Glutamatergic neuron (in vitro differentiated cells): ENCODE results near the gene FAM72C. TPM values are rescaled to one million over a fixed set of nuclear protein-coding genes. Genes with fewer than 3 reads are reported as not detected.
"Not testable (repeated sequence)": the region's sequence is repeated elsewhere in the genome, so short reads cannot be mapped to it uniquely, and the experiment has no call there.

Experiments used
- DNase-seq: peaks from one replicate; pipeline ENCODE4 v3.0.0; 2022
- H3K27ac Mint-ChIP-seq: one replicate; pipeline ENCODE4 v1.8.0; 2020; ENCODE audit warnings: mild to moderate bottlenecking, mixed read lengths, inconsistent platforms; ENCODE audit not compliant: unreplicated experiment
- H3K27me3 Mint-ChIP-seq: one replicate; pipeline ENCODE4 v1.8.0; 2020; ENCODE audit warnings: mild to moderate bottlenecking, moderate library complexity, mixed read lengths, inconsistent platforms; ENCODE audit not compliant: unreplicated experiment
- H3K36me3 Mint-ChIP-seq: one replicate; pipeline ENCODE4 v1.8.0; 2020; ENCODE audit warnings: mild to moderate bottlenecking, mixed read lengths, inconsistent platforms; ENCODE audit not compliant: unreplicated experiment
- H3K4me1 Mint-ChIP-seq: one replicate; pipeline ENCODE4 v1.8.0; 2020; ENCODE audit warnings: mild to moderate bottlenecking, low read depth, mixed read lengths, inconsistent platforms; ENCODE audit not compliant: unreplicated experiment
- H3K4me3 Mint-ChIP-seq: one replicate; pipeline ENCODE4 v1.8.0; 2020; ENCODE audit warnings: mild to moderate bottlenecking, mixed read lengths, inconsistent platforms; ENCODE audit not compliant: unreplicated experiment
- H3K9me3 Mint-ChIP-seq: one replicate; pipeline ENCODE4 v1.8.0; 2020; ENCODE audit warnings: mild to moderate bottlenecking, moderate library complexity, mixed read lengths, inconsistent platforms; ENCODE audit not compliant: unreplicated experiment
- total RNA-seq: library from RNA; stranded (reverse); fragmentation: NEBNext Ultra II Directional; extraction: Animal tissue kit (Norgen Biotek cat#: 25700); gene quantifications from one replicate; pipeline ENCODE4 v1.2.1, GENCODE V29; 2021; ENCODE audit not compliant: unreplicated experiment

Gene FAM72C
- total RNA-seq, 1 donor from 2014 or later, result 0.22 TPM

DNA sequence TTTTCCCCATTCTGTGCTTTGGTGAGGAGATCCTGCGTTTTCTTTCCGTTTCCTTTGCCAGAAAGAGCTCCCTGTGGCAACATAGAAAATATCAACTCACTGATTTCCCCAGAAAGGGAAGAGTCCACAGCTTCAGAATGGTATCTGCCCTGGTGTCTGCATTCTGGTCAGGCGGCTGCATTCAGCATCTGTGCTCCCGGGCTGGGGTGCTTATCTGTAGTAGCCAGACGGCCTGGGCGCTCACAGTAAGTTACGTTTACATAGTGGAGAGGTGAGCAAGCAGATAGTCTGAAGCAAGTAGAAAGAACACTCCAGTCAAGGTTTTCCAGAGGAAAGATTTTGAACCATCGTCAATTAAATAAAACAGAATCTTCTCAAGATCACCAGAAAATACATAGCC, 29.3 kb upstream of the FAM72C start:
- not testable (repeated sequence) for DNase-seq, H3K27me3 Mint-ChIP-seq, H3K9me3 Mint-ChIP-seq, H3K27ac Mint-ChIP-seq, H3K36me3 Mint-ChIP-seq, H3K4me1 Mint-ChIP-seq, H3K4me3 Mint-ChIP-seq

DNA sequence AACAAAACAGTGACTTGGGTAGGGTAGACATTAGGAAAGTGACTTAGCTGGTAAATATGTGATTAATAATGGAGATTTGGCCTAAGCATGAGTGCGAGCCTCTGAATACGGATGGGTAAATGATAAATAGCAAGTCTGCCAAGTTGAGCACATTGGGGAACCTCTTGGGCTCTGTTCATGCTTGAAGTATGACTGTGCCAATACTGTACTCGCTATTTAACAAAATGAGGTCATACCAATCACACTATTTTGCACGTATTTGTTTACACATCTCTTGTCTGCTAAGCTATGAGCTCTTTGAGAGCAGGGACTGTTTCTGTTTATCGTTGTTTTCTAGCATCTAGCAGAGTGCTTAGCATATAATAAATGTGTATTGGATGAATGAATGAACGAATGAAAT, 24.2 kb upstream of the FAM72C start:
- H3K27me3 Mint-ChIP-seq, H3K9me3 Mint-ChIP-seq, H3K4me3 Mint-ChIP-seq, H3K36me3 Mint-ChIP-seq, DNase-seq, H3K4me1 Mint-ChIP-seq, H3K27ac Mint-ChIP-seq: not testable (repeated sequence)

DNA sequence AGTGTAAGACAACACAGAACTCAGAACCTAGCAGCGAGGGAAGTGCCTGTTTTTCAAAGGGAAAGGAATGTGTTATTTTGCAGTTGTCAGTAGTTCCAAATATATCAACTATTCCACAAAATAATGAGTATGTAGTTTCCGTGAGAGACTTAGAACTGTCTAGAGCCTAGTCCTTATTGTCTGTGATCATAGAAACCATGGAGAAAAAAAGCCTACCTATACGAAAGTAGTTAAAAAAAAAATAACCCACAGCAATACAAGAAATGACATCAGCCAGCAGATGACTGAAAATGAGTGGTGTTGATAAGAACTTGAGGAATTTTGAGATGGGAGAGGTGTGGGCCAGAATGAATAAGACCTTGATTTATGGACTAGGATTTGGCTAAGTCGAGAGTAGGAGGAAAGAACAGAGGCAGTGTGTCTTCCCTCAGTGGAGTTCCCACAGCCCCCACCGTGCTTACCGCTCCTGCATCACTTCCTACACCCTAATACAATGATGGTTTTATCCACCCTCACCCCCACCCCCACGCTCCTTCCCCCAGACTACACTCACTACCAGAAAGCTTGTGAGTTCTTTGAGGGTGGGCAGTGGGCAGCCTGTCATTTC, 21.6 kb upstream of the FAM72C start:
- not testable (repeated sequence) for H3K4me1 Mint-ChIP-seq

DNA sequence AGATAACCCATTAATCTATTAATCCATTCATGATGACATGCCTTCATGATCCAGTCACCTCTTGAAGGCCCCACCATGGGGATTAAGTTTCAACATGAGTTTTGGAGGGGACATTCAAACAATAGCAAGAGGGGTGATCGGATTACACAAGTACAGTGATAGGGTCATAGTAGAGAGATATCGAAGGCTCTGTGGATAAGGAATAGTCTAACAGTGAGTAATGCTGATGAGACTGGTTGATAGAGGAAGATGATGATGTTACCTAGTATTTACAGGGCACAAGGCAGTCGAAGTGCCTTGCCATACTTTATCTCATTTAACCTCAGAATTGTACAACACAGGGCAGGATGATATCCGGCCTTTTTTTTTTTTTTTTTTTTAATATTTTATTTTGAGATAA, 18.9 kb upstream of the FAM72C start:
- not testable (repeated sequence) for H3K27ac Mint-ChIP-seq, DNase-seq, H3K36me3 Mint-ChIP-seq, H3K4me1 Mint-ChIP-seq, H3K4me3 Mint-ChIP-seq, H3K9me3 Mint-ChIP-seq, H3K27me3 Mint-ChIP-seq

More for the DNA sequence above, 21.6 kb upstream of the FAM72C start:
- H3K36me3 Mint-ChIP-seq, H3K9me3 Mint-ChIP-seq, DNase-seq, H3K27ac Mint-ChIP-seq, H3K27me3 Mint-ChIP-seq, H3K4me3 Mint-ChIP-seq: not testable (repeated sequence)

DNA sequence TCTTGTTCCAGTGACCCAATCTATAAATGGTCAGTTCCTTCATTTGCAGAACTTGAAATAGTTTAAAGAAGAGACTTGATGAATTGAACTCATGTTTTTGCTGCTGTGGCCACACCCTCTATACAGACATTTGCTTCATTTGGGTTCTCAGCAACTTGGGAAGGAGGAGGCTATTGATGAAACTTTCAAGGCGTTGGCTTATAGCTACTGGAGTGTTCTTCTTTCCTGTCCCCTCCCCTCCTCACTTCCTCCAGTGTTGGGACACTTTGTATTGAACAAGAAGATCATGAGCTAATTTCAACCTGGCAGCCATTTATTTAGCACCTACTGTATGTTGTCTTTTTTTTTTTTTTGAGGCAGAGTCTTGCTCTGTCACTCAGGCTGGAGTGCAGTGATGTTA, 17.9 kb upstream of the FAM72C start:
- not testable (repeated sequence) for H3K4me3 Mint-ChIP-seq, H3K36me3 Mint-ChIP-seq, H3K4me1 Mint-ChIP-seq, H3K27me3 Mint-ChIP-seq, H3K27ac Mint-ChIP-seq, H3K9me3 Mint-ChIP-seq, DNase-seq

DNA sequence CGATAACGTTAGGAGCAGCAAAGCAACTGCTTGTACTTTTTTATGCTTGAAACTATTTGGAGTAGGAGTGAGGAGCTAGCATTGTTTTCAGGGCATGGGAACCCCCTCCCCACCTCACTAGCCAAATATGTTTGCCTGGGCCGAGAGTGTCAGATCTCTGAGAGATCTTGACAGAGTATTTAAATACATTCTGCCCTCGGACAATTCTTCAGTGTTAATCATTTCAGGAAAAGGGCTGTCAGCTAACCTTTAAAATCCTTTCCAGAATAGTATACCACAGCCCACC, 17.6 kb upstream of the FAM72C start:
- H3K4me3 Mint-ChIP-seq, H3K9me3 Mint-ChIP-seq: not testable (repeated sequence)

DNA sequence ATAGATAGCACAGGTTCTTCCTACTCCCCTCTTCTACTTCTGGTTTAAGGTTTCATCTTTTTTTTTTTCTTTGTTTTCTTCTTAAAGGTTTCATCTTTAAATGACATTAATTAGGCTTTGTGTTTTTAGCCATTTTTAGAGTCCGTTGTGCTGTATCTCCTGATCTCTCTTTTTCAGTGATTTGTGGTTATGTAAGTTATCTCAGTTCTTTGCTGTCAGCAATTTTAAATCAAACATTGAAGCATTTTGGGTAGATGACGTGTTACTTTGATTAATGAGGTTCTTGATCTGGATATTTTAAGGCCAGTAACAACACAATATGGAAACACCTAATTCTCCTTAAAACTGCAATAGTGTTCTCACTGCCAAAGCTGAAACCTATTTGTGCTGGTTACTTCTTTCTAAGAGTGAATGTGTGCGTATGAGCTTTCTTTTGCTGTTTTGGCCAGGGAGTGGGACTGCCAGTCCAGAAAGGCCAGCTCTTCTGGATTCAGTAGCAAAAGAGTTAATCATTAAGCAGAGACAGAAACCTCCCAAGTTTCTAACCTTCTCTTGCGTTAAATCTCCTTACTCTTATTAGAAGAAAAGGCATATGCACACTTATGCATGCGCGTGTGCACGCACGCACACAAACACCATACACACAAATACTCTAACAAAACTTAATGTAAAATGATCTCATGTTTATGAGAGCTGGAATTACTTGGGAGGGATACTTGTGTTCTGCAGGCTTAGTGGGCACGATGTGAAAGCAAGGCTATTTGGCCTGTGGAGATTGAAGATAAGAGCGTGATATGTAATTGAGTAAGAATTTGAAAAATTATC, 17.0 kb upstream of the FAM72C start:
- DNase-seq, H3K4me1 Mint-ChIP-seq, H3K27ac Mint-ChIP-seq: not testable (repeated sequence)

More for the DNA sequence above, 17.6 kb upstream of the FAM72C start:
- H3K27me3 Mint-ChIP-seq, H3K27ac Mint-ChIP-seq, DNase-seq, H3K4me1 Mint-ChIP-seq, H3K36me3 Mint-ChIP-seq: not testable (repeated sequence)

DNA sequence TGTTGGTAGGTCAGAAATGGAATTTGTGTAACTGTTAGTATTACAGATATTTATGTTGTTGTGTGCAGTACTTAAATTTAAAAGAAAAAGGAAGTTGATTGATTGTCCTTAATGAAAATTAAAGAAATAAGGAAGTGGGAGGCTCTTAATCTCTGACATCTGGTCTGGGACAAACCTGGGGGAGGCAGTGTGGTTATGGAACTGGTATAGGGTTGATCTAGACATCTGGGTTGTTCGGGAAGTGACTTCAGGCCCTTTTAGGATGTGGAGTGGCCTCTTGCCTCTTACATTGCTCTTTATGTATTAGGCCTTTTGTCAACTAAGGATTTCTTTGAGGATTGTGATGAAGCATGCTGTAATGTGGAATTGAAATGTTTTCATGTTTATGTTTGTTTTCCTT, 16.1 kb upstream of the FAM72C start:
- H3K9me3 Mint-ChIP-seq, H3K4me3 Mint-ChIP-seq, H3K27me3 Mint-ChIP-seq, H3K27ac Mint-ChIP-seq, H3K36me3 Mint-ChIP-seq, DNase-seq, H3K4me1 Mint-ChIP-seq: not testable (repeated sequence)

More for the DNA sequence above, 17.0 kb upstream of the FAM72C start:
- not testable (repeated sequence) for H3K9me3 Mint-ChIP-seq, H3K4me3 Mint-ChIP-seq, H3K36me3 Mint-ChIP-seq, H3K27me3 Mint-ChIP-seq

DNA sequence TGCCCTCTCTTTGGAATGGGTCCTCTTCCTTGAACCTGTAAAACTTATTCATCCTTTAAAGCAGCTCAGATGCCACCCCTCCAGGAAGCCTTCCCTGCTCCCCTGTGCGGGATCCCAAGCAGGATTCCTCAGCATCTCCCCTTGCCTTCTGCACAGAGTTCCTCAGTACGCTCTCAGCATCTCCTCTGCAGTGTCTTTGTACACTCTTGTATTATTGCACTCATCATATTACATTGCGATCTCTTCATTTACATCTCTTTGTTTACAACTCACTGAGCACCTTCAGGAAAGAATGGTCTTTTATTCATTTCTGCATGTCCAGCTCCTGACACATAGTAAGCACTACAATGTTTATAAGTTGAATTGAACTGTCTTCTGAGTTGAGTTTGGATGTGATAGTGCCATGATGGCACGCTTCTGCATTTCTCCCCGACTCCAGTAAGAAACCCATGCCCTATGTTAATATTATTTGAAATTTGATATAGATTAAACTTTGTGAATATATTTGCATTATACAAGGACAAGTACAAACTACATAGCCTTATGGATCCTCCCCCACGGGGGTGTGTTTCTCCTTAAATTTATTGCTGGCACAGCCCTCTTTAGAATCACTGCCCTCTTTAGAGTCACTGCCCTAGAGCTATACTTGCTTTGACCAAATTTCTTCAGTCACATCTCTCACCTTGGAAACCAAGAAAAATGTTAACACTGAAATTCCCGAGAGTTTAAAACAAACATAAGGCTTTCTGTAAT, 13.1 kb upstream of the FAM72C start:
- not testable (repeated sequence) for H3K9me3 Mint-ChIP-seq, H3K36me3 Mint-ChIP-seq, H3K27me3 Mint-ChIP-seq, DNase-seq, H3K27ac Mint-ChIP-seq, H3K4me3 Mint-ChIP-seq, H3K4me1 Mint-ChIP-seq

DNA sequence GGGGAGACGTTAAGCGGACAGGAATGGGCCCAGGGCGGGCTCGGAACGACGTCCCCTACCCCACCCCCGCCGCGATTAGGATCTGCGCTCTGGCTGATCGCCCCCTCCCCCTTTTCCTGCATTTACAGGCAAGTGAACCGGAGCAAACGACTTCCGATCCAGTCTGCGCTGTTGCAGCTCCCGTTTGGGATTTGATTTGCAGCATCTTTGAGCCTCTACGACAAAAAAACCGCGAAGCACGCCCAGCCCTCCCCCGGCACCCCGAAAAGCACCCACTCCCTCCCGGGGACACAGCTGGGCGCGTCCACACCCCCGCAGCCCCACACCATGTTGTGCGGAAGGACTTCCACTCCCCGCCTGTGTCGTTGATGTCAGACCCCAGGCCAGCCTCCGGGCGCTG, 2.6 kb upstream of the FAM72C start:
- H3K4me3 Mint-ChIP-seq, H3K27me3 Mint-ChIP-seq, H3K9me3 Mint-ChIP-seq, H3K27ac Mint-ChIP-seq, DNase-seq, H3K36me3 Mint-ChIP-seq, H3K4me1 Mint-ChIP-seq: not testable (repeated sequence)

DNA sequence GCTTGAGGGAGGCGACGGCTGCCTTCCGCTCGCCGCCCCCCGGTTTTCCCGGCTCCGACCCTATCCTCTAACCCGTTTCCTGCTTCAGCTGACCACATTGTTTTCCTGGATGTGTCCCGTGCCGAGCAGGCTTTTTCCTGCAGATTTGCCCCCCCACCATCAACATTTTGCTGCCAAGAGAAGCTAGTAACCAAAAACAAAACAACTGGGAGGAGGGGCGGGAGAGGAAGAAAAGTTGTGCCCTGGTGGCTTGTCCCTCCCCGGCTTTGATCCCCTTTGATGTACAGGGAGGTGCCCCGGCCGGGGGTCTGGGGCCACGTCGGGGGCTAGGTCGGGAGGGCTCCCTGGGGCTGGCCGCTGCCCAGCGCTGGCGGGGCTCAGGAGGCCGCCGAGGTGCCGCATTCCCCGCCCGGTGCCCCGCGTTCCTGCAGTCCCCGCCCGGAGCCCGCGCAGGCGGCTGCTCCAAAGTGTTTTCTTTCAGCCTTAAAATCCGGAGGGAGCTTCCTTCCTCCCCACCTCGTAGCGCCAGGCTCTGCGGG, 2.2 kb upstream of the FAM72C start:
- DNase-seq, H3K27ac Mint-ChIP-seq, H3K9me3 Mint-ChIP-seq, H3K27me3 Mint-ChIP-seq, H3K36me3 Mint-ChIP-seq, H3K4me1 Mint-ChIP-seq: not testable (repeated sequence)
- H3K4me3 Mint-ChIP-seq, result peak overlapping the region; percentile 85

DNA sequence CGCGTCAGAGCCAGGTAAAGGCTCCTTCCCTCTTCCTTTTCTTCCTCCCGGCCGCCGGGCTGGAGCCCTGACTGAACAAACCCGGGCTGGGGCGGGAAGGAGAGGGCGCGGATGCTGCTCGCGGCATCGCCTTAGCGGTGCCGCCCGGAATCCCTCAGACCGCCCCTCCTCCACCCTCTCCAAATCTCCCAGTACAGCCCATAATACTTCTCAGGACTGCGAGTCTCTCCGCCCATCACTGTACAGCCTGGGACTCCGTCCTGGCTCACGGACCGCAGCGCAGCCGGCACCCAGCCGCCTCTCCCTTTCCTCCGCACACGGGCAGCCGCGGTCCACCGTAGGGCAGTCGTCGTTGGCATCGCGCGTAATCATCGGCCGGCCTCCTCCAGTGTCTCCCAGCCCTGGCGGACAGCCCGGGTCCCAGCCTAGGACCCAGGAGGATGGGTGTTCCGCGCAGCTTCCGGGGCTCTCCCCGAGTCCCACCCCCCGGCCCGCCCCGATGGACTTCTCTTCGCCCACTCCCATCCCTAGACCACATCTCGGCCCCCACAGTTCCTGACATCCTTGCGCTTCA, 1.1 kb upstream of the FAM72C start:
- H3K36me3 Mint-ChIP-seq, H3K27ac Mint-ChIP-seq: not testable (repeated sequence)

More for the DNA sequence above, 1.1 kb upstream of the FAM72C start:
- not testable (repeated sequence) for H3K4me1 Mint-ChIP-seq, H3K9me3 Mint-ChIP-seq, H3K27me3 Mint-ChIP-seq, DNase-seq, H3K4me3 Mint-ChIP-seq
